GM12873 (cell line): Measurements from ENCODE around the gene SEMA5B.

Experiments
- CTCF ChIP-seq: IDR thresholded peaks from 2 replicates; pipeline ENCODE4 v1.5.1; 2012; ENCODE audit warnings: low read depth, mild to moderate bottlenecking, moderate library complexity, low read length, control low read depth; ENCODE audit not compliant: insufficient read depth; ENCODE audit errors: missing control alignments

SEMA5B gene

GRCh38 chr3:122902326-122902725 lies 125.2 kb downstream of the SEMA5B start:
- TF ChIP-seq CTCF, result no peak

GRCh38 chr3:122898298-122898697 lies 129.3 kb downstream of the SEMA5B start:
- no peak for TF ChIP-seq CTCF

- no peak for TF ChIP-seq CTCF
These were observed 133.6 kb downstream of the SEMA5B start for GRCh38 chr3:122893754-122894668.

GRCh38 chr3:122893282-122893681 lies 134.3 kb downstream of the SEMA5B start:
- TF ChIP-seq CTCF, result no peak

- no peak for TF ChIP-seq CTCF
These were observed 135.2 kb downstream of the SEMA5B start for GRCh38 chr3:122892118-122892960.

- TF ChIP-seq CTCF, result no peak
These were observed 136.8 kb downstream of the SEMA5B start for GRCh38 chr3:122890720-122891220.
